ENCODE results near the gene CCDC167. TPM values are rescaled to one million over a fixed set of nuclear protein-coding genes. Genes with fewer than 3 reads are reported as not detected.

CCDC167 gene
- total and polyA plus RNA-seq, 2 of the 8 experiments (the other 6 are each of a cell fraction or from before 2014, with no cell fraction given), result 11.0 to 26.5 TPM

- H3K23ac ChIP-seq (ENCODE audit: insufficient read length), result no peak overlapping the region
- H2AFZ ChIP-seq (ENCODE audit: low read length), result no peak overlapping the region
- no peak overlapping the region for H3K56ac ChIP-seq (replicated peaks; ENCODE audit: insufficient read length, low read depth, low read length)
- H4K20me1 ChIP-seq (replicated peaks in 1 of 2; ENCODE audit: control insufficient read depth in 1 of 2, insufficient read depth in 2 of 2, low read length in 2 of 2), result peaks cover 0 to 3% of the 10 kb centered on the region in 2 experiments
- no peaks in the 10 kb centered on the region for H3K23me2 ChIP-seq (ENCODE audit: low read depth, low read length)
- H2AK5ac ChIP-seq (ENCODE audit: low read depth, low read length), result no peak overlapping the region
- no peak overlapping the region for H4K8ac ChIP-seq (ENCODE audit: extremely low read depth, insufficient read depth, low read length)
- H4K5ac ChIP-seq (ENCODE audit: insufficient read length, low read depth, low read length), result no peak overlapping the region
- no peak for FAIRE-seq
- H3K4me3 ChIP-seq (ENCODE audit: extremely low read depth in 1 of 4, insufficient read depth in 2 of 4, low read depth in 3 of 4, low read length in 4 of 4), result no peak overlapping the region
- peaks cover 0 to 2% (median 0%) of the 10 kb centered on the region in 4 experiments; a peak in 1 of 7 replicates for H3K27me3 ChIP-seq (replicated peaks in 1 of 4; ENCODE audit: control insufficient read depth in 3 of 4, extremely low read depth in 1 of 4, insufficient read depth in 3 of 4, low read length in 3 of 4)
- no peaks in the 10 kb centered on the region for H3K9me3 ChIP-seq (ENCODE audit: insufficient read depth in 2 of 2, low read depth in 1 of 2, low read length in 1 of 2)
- H3K79me1 ChIP-seq (ENCODE audit: low read depth, low read length), result no peaks in the 10 kb centered on the region
- H3K27ac ChIP-seq (ENCODE audit: low read depth, low read length), result no peak overlapping the region
- no peak overlapping the region for H3K18ac ChIP-seq (ENCODE audit: extremely low read depth, low read length)
- TF ChIP-seq RFX5 (IDR thresholded peaks at IDR 0.05; ENCODE audit: borderline replicate concordance, low read depth, low read length), result no peak
- no peak for TF ChIP-seq CBX5 (IDR thresholded peaks at IDR 0.05; ENCODE audit: low read depth, low read length)
- TF ChIP-seq BACH1 (IDR thresholded peaks at IDR 0.05; ENCODE audit: low read length), result no peak
- TF ChIP-seq FOSL1 (IDR thresholded peaks at IDR 0.05; ENCODE audit: insufficient read depth, low read depth, low read length), result no peak
- no peak for TF ChIP-seq CTCF (IDR thresholded peaks at IDR 0.05; ENCODE audit: control extremely low read depth in 1 of 3, insufficient read depth in 1 of 3, low read depth in 1 of 3, low read length in 3 of 3)
- no peak for TF ChIP-seq YY1 (IDR thresholded peaks at IDR 0.05; ENCODE audit: low read depth, low read length)
- no peak for TF ChIP-seq HDAC6 (IDR thresholded peaks at IDR 0.05; ENCODE audit: low read depth, low read length)
- no peak for TF ChIP-seq RNF2 (IDR thresholded peaks at IDR 0.05; ENCODE audit: borderline replicate concordance, low read depth, low read length, missing control alignments, poor library complexity, severe bottlenecking)
- no peak for TF ChIP-seq RAD21 (IDR thresholded peaks at IDR 0.05 in 1 of 2, conservative IDR thresholded peaks at IDR 0.05 in 1 of 2; ENCODE audit: low read depth in 2 of 2, low read length in 2 of 2)
- no peak overlapping the region for H3K9ac ChIP-seq (replicated peaks in 1 of 4; ENCODE audit: extremely low read depth in 1 of 4, low read depth in 3 of 4, low read length in 3 of 4)
- H3K36me3 ChIP-seq (ENCODE audit: control insufficient read depth in 2 of 4, insufficient read depth in 4 of 4, low read length in 3 of 4), result no peaks in the 10 kb centered on the region
- H3K4me2 ChIP-seq (ENCODE audit: insufficient read depth in 1 of 2, low read depth in 2 of 2, low read length in 2 of 2), result no peak overlapping the region
- no peak overlapping the region for H2BK120ac ChIP-seq (replicated peaks; ENCODE audit: low read depth, low read length)
- H2BK5ac ChIP-seq (ENCODE audit: low read depth, low read length), result no peak overlapping the region
- no peak overlapping the region for H3K14ac ChIP-seq (ENCODE audit: insufficient read length)
- no peaks in the 10 kb centered on the region for H3K79me2 ChIP-seq (ENCODE audit: control insufficient read depth in 1 of 2, insufficient read depth in 2 of 2, low read length in 2 of 2)
- POLR2A ChIA-PET (ENCODE audit: partially characterized antibody), result interaction anchor here (0.8 to 3.2 kb wide), 5 partner anchors 11 to 66 kb away, joined by 3 to 16 read pairs (median 3); no protein-coding TSS in a partner anchor
- H2BK20ac ChIP-seq (ENCODE audit: low read length), result no peak overlapping the region
- no peak overlapping the region for H3K4ac ChIP-seq (replicated peaks; ENCODE audit: insufficient read length, low read depth, low read length)
- H3K4me1 ChIP-seq (replicated peaks in 1 of 4; ENCODE audit: control insufficient read depth in 3 of 4, insufficient read depth in 4 of 4, low read length in 3 of 4), result peaks cover 12 to 28% (median 18%) of the 10 kb centered on the region in 4 experiments
- DNase-seq (ENCODE audit: low read depth in 1 of 2, low spot score in 2 of 2), result no peak
- CTCF ChIA-PET (ENCODE audit: partially characterized antibody), result interaction anchor here (0.6 to 4.6 kb wide), 18 partner anchors 8 to 520 kb away, joined by 3 to 25 read pairs (median 4); no protein-coding TSS in a partner anchor
- H4K91ac ChIP-seq (replicated peaks; ENCODE audit: insufficient read length, low read length), result no peak overlapping the region
- H2BK12ac ChIP-seq (ENCODE audit: low read depth, low read length), result no peak overlapping the region
- no peak overlapping the region for H2BK15ac ChIP-seq (ENCODE audit: low read length)
- WGBS, 2 experiments (ENCODE audit: extremely low coverage in 1 of 2, insufficient coverage in 1 of 2, insufficient read length in 1 of 2, insufficient replicate concordance in 2 of 2, low coverage in 1 of 2, low lambda C conversion rate in 2 of 2, missing lambda C conversion rate in 1 of 2), result 90% methylated on average over 12 of the region's 12 CpGs; no CpG with 5 or more reads in 1 of the 2 experiments
These were observed 8.4 kb downstream of the CCDC167 start for GRCh38 chr6:37491171-37491829.
